ENCODE measurements around the gene ZNF2. TPM values are rescaled to one million over a fixed set of nuclear protein-coding genes. Genes with fewer than 3 reads are reported as not detected.

Gene ZNF2
- total RNA-seq, 2 experiments from 2014 or later = 2.8 to 2.9 TPM

Other genes with a start within 250 kb of the ZNF2 start
- 10 to 100 TPM; 50.8 to 52.9 TPM for gene MAL, start 140.1 kb upstream of the ZNF2 start, total RNA-seq
- 10 to 100 TPM; 83.8 to 84.8 TPM for gene MRPS5, start 44.0 kb upstream of the ZNF2 start, total RNA-seq
- gene ZNF514, start 6.0 kb upstream of the ZNF2 start, total RNA-seq = 1 to 10 TPM; 7.1 to 8.6 TPM
- gene ZNF892, start 41.7 kb downstream of the ZNF2 start, total RNA-seq = 1 to 10 TPM; 3.1 to 3.3 TPM
- under 1 TPM in 1 of 2 experiments, not detected in 1; 0.30 TPM for gene PROM2, start 108.6 kb downstream of the ZNF2 start, total RNA-seq
- gene KCNIP3, start 131.5 kb downstream of the ZNF2 start, total RNA-seq = not detected
- gene FAHD2A, start 236.9 kb downstream of the ZNF2 start, total RNA-seq = 10 to 100 TPM; 33.2 to 33.6 TPM